GM21619 (cell line): ENCODE data around the gene COL16A1.

Experiments
- ATAC-seq: cut with Tn5 transposase; IDR thresholded peaks from one replicate; pipeline ENCODE4 v1.9.1; 2021; ENCODE audit not compliant: unreplicated experiment

COL16A1 gene

DNA sequence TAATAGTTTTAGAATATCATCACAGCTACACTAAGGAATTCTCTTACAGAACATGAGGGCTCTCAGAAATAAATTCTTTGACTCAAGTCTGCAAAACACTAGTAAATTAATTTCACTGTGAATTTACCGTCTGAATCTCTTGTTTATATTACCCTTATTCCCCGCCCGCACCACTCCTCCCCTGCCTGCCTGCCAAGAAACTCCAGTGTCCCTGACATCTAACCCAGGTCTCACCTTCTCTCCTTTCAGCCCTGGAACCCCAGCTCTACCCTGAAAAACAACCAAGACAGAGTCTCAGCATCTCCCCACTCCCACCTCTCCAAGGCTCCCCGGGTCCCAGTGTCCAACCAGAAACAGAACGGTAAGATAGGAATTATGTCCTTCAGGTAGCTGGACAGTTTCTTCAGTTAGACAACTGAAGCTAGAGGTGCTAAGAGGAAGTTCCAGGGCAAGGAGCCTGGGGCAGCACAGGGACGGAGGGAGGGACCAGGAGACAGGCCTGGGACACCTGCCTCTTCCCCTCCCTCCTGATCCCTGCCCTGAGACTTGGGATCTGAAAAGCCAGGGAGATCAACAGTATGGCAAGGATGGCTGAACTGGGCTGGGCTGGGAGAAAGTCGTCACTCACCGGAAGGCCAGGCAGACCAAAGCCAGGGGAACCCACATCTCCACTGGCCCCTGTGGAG is 15.4 kb downstream of the COL16A1 start:
- ATAC-seq = no peak

DNA sequence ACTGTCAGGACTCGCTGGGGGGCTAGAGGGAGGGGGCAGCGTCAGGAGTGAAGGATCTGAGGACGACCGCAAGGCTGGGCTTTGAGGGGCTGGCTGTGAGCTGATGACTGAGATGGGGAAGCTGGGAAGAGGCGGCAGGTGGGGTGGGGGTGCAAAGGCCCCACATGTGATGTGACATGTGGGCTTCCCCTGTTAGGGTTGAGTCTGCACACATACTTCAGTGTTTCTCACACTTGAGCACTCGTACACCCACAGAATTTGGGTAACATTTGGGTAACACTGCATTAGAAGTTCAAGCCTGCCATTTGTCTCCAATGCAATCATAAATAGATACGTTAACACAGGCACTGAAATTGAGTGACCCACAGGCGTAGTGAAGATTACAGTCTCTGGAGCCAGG is 16.2 kb downstream of the COL16A1 start:
- ATAC-seq = no peak

DNA sequence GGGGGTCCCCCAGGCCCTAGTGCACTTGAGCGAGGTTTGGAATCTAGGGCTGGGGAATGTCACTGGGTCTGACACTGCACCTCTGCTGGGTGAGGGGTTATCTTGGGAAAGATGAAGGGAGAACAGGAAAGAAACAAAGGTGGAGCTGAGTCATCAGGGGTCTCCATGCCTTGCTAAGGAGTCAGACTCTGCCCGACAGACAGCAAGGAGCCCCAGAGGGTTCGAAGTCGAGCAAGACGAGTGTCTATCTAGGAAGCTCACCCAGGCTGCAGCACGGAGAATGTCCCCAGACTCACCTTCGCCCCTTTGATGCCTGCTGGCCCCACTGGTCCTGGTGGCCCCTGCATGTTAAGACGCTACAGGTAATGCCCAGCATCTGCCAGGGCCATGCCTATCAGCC is 18.0 kb downstream of the COL16A1 start:
- no peak for ATAC-seq

DNA sequence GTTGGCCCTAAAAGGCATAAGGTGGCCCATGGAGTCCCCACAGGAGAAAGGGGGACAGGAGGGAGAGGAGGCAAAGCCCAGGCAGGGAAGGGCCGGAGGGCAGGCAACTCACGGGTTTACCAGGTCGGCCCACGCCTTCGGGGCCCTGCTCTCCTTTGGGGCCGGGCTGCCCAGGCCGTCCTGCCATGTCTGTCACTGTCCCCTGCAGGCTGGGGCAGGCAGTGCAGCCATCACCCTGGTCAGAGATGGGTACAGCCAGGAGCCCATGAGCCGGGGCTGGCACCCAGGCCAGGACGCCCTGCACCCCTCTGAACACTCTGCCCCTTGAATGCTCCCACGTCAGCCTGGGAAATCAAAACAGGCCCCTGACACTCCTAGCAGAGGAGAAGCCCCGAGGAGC is 19.8 kb downstream of the COL16A1 start:
- no peak for ATAC-seq

DNA sequence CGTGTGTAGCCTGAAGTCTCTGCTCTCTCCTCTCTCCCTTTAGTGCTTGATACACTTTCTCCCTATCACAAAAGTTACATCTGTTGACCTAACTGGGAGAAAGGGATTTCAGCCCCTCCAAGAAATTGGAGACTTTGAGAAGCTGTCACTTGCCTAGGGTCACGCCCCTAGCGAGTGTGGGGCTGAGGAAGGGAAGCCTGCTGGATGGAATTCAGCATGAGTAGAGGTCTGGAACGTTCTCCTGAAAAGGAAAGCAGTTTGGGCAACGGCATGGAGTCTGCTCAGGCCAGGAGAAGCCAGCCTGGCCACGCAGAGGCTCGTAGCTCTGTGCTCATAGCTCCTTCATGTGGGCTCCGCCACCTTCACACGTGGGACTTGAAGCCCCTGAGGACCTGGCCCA is 22.4 kb downstream of the COL16A1 start:
- no peak for ATAC-seq

DNA sequence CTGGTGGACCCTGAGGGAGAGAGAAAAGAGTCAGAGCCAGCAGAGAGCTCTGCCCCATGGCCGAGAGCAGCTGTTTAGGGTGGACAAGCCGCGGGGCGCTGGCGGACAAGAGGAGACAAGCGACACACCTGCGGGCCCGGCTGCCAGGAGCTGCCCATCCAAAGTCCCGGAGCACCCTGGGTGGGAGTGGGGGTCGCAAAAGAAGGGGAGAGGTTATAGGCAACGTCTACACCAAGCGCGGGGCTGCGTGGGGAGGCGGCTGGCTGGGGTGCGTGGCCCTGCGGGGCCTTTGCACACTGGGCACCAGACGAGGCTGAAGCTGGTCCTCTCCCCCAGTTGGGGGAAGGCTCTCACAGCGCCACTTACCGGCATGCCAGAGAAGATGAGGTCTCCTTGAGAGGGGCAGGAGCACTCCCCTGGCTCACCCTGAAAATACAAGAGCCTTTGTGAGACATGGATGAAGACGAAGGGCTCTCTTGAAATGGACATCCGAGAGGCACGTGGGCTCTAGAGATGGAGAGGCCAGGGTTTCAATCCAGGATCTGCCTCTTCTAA is 24.1 kb downstream of the COL16A1 start:
- ATAC-seq = no peak

DNA sequence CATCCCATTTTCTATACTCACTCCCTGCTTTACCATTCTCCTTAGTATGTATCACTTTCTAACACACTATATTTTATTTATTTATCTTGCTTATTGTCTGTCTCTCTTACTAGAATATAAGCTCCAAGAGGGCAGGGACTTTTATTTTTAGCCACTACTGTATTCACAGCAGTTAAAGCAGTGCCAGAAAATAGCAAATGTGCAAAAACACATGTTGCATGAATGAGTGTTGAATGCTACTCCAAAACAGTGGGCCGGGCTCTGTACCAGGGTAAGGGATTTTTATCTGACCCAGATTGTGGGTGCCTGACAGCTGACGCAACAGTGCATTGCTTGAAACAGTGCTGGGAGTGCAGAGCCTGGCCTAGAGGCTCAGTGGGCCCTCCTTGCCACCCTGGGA is 24.7 kb downstream of the COL16A1 start:
- ATAC-seq = no peak

DNA sequence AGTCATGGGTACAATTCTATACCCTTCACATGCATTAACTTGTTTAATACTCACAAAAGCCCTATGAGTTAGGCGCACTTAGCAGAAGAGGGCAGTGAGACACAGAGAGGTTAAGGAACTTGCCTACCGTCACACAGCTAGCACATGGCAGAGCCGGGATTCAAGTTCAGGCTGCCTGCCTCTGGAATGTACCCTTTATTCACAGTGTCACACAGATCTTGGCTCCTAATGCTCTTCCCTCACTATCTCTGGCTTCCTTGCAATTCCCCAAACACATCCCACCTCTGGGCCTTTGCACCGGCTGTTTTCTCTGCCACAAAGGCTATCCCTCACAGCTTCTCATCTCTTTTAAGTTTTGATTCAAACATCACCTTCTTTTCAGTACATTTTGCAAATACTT is 25.1 kb downstream of the COL16A1 start:
- ATAC-seq = no peak

DNA sequence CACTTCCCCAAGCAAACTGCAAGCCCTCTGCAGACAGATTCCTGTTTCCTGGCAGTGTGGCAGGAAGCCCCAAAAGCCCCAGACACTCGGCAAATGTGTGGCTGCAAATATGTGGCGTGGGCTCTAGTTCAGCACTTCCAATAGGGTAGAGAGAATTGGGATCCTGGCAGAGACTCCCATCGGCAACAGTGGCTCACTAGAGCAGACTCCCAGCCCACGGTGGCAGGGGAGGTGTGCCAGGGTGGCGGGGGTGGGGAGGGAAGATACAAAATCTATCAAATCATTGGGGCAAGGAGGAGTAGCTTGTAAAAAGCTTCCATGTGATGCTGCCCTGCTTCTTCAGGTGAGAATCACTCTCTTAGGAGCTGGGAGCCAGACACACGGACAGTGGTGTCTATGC is 25.9 kb downstream of the COL16A1 start:
- ATAC-seq = no peak

DNA sequence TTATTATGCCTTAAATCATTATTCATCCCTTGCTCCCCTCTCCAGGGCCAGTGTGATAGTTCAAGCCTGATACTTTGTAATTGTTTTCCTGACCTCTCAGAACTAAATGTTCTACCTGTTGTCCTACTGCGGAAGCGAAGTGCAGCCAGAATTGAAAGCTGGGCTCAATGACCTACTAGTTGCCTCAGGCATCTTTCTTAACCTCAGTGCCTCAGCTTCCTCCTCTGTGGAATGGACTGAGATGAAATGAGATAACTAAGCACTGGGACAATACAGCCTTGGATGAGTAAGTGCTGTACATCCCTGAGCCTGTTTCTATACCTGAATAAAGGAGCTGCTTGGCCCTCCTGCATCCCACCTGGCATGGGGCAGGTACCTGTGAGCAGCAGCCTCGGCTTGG is 26.4 kb downstream of the COL16A1 start:
- ATAC-seq = no peak

DNA sequence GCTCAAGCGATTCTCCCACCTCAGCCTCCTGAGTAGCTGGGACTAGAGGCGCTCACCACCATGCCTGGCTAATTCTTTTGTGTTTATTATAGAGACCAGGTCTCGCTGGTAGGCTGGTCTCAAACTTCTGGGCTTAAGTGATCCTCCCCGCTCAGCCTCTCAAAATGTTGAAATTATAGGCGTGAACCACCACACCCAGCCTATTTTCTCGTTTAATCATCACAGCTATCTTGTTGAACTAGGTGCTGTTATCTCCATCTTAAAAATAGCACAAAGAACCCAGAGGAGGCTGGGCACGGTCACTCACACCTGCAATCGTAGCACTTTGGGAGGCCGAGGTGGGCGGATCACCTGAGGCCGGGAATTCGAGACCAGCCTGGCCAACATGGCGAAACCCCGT is 28.1 kb downstream of the COL16A1 start:
- no peak for ATAC-seq

DNA sequence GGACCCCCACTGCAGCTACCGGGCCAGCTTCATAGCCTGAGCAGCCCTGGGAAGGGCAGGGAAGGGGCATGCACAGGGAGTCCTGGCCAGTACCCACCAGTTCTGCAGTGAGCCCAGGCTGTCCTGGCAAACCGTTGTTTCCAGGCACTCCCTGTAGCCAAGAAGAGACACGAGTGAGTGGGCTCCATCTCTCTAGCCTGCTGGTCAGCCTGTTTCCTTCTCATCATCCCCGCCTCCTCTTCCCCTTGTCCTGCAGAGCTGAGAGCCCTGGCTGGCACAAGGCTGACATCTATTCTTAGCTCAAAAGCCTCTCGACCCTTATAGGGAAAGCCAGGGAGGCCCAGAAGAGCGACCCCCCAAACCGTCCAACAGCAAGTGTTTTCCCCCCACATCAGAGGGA is 28.7 kb downstream of the COL16A1 start:
- ATAC-seq = no peak

DNA sequence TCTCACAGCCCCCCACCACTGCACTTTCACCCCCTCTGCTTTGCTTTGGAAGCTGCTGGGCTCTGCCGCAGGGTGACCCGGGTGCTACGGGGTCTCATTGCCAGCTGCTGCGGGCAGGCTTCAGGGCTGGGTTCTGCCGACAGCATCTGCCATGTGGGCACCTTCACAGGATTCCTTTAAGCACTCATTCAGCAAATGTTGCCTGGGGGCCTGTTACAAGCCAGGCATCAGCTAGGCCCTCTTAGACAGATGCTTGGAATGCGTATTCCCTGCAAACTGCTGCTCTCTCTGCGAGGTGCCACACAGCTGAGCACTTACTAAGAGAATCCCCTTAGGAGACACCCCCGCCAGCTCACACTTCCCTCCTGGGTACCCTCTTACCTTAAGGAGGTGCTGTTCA is 29.2 kb downstream of the COL16A1 start:
- no peak for ATAC-seq

DNA sequence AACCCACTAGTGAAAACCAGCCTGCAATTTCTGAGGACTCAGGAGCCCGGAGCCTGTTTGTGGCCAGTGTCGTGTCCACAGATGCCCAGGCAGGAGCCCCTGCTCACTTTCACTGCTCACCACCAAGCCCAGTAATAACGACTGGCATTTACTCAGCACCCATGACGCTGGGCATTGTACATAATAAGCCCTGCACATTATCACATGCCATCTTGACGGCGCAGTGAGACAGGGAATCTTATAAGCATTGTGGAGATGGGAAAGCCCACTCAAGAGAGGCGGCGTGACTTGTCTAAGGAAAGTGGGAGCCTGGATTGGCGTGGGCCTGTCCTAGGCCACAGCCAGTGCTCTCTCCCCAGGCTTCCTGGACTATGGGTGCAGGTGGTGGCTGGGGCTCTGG is 30.4 kb downstream of the COL16A1 start:
- no peak for ATAC-seq

DNA sequence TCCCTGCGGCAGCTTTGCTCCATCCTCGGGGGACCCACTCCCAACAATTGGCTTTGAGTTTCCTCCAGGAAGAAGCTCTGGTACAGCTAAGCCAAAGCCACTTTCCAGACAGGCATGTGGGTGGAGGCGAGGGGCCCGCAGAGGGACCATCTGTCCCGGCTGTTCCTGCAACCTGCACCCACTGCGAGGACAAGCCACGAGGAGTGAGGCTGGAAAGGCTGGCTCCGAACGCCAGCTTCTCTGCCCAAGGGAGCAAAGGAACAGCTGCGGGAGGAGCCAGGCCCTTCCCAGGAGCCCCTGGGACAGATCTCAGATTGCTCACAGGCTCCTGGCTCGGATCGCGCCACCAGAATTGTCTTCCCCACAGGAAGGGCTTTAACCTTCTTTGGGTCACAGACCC is 30.8 kb downstream of the COL16A1 start:
- ATAC-seq = no peak

DNA sequence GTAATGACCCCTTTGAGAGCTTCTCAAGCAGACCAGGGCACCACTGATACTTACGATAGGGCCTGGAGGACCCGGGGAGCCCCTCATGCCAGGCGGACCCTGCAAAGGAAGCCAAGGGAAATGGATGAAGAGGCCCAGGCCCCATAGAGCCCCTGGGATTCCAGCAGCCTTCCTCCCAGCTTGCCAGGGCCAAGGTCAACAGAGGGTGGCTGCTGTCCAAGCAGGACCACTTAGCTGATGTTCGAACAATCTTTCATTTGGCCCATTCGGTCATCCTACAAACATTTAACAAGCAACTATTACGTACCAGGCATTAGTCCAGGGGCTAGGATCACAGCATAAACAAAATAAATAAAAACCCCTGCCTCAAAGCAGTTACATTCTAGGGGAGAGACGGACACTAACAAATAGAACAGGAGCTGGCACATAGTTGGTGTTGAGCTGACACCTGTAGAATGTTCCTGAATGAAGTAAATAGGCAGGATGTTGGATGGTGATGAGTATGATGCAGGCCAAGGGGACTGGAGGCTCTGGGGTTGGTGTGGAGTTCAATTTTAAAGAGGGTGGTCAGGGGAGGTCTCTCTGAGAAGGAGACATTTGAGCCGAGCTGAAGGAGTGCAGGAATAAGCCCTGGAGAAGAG is 32.1 kb downstream of the COL16A1 start:
- ATAC-seq = no peak

DNA sequence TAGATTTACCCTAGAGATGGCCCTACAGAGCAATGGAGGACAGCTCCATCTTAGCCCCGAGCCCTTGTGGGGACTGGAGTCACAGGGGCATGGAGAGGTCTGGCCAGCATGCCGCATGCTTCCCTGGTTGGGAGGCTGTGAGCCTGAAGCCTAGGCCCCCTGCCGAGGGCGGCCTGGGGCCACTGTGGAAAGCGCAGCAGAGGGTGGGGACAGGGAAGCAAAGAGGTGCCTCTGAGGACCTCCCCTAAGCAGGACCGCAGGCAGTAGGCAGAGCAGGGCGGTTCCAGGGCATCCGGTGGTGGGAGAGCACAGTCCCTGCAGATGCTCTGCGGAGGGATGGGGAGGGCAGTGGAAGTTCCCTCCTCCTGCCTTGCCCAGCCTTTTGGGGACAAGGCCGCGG is 32.7 kb downstream of the COL16A1 start:
- ATAC-seq = no peak

DNA sequence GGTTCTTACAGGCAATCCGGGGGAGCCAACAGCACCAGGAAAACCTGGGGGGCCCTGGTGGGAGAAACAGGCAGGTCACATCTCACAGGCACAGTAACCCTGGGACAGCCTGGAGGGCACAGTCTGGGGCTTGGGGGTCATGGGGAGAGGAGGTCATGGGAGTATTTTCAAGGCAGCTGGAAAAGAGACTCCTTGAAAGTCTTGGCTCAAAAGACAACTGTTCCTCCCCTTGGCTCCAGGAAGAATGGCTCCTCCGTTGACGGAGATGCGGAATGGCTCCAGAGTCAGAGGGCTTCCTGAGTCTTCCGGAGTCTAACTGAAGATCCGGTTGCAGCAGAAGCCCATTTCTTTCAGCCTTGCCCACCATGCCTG is 33.2 kb downstream of the COL16A1 start:
- no peak for ATAC-seq

DNA sequence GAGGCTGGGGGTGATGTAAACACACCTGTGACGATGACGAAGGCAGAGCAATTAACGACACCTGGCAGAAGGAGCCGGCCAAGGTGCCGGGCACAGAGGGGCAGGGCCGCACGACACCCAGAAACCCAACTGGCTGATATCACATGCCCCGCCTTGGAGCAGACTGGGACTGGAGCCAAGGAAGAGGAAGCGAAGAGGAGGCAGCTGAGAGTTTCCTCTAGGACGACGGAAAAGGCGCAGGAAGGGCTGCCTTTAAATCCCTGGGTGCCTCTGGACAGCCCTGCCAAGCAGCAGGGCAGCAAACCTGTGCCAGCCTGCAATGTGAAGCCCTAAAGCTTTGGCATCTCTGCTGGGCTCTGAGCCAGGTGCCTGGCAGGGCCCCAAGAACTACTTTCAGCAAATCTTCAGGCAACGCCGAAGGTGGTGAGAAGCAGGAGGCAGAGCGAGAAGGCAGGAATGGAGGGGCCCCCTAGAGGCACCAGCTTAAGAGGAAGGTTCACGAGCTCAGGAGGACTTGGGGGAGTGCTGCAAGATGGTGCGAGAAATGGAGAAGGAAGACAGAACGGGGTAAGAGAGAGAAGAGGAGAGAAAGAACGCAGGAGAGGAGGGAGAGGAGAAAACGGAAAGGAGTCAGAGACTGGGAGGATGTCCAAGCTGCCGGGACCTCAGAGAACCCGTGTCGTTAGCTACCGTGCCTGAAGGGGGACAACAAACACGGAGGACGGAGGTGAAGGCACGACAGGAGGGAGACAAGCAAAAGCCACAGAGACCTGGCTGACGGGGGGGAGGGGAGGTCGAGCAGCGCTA is 33.8 kb downstream of the COL16A1 start:
- ATAC-seq = no peak

DNA sequence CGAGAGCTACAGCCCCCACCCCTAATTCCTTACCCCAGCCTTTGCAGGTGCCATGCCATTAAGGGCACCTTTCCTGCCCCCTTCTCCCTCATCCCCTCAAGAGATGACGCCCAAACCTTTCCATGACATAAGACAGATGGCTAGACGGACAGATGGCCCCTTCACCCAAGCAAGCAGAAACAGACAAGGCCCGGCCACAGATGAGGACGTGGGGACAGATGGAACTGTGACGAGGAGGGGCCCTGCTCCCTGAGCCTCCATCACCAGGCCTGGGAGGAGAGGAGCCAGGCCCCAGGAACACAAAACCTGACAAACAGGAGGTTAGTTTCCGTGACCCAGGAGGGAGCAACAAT is 34.4 kb downstream of the COL16A1 start:
- no peak for ATAC-seq

DNA sequence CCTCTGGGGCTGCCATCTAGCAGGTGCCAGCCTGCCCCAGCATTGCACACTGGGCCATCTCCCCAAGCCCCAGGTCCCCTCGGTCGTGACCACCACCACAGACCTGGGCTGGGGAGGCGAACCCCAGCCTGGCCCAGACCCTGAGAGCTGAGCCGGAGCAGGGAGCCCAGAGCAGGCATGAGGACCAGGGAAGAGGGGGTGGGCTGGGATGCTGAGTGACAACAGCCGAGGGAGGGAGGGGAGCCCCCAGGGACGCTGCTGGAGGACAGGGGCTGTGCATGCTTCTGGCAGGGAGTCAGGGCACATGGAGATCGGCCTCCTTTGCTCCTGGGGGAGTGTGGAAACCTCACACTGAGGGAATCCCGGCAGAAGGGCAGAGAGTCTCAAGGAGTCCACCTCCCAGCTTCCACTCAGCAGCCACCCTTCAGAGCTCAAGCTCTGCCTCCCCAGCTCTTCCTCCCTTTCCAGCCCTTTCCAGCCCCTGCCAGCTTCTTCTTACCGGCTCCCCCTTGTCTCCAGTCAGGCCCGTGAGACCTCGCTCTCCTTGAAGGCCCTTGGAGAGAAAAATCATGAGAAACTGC is 35.4 kb downstream of the COL16A1 start:
- no peak for ATAC-seq
